HG02943 (cell line): ENCODE results near the gene CPNE5.

ENCODE experiments used
- ATAC-seq: cut with Tn5 transposase; IDR thresholded peaks from one replicate; pipeline ENCODE4 v1.9.1; 2021; ENCODE audit warnings: mild to moderate bottlenecking, low read depth, moderate library complexity; ENCODE audit not compliant: unreplicated experiment

CPNE5 gene

DNA sequence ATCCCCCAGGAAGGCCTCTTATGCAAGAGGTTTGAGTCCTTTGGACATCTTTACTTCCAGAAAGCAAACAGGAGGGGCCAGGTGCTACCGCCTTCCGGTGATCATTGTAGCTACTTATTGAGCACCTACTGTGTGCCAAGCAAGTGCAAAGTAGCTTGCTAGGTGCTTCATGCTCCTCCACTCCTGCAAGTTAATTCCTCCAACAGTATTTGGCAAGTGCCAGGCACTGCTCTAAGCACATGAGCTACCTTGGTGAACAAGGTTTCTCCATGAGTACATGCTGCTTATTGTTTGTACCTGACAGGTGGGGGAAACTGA, 2.3 kb downstream of the CPNE5 start:
- no peak for ATAC-seq

DNA sequence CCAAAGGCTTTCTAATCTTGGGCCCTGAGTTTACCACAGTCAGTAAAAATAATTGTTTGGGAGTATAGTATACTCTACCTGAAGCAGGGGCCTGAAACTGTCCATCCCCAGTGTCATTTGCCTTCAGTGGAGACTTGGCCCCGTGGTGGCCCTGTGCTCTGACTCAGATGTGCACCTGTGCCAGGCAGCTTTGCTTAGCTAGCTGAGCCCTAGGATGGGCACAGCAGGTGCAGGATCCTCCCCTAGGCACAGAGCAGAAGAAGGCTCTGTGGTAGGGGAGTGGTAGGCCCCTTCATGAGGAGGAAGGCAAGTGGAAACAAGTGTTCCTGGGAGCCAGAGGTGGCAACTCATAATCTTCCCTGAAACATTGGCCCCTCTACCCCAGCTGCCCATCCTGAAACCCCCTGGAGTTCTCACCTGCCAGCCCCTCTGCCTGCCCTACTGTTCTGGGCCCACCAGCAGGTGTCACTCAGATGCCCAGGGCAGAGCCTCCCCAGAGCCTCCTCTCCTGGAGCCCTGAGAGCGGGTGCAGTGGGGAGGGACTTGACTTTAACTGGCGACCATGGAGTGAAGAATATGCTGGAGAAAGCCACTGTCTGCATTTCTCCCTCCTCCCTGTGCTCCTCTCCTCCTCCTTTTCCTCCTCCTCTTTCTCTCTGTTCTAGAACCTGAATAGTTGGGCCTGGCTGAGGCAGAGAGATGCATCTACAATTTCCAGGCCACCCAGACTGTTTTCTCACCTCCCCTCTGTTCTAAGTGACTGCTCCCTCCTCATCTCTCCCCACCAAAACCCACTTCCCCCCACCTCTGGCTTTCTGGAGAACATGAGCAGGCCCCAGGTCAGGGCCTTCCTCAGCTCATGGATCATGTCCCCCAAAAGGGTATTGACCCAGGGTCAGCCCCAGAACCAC, 2.9 kb downstream of the CPNE5 start:
- ATAC-seq: no peak

DNA sequence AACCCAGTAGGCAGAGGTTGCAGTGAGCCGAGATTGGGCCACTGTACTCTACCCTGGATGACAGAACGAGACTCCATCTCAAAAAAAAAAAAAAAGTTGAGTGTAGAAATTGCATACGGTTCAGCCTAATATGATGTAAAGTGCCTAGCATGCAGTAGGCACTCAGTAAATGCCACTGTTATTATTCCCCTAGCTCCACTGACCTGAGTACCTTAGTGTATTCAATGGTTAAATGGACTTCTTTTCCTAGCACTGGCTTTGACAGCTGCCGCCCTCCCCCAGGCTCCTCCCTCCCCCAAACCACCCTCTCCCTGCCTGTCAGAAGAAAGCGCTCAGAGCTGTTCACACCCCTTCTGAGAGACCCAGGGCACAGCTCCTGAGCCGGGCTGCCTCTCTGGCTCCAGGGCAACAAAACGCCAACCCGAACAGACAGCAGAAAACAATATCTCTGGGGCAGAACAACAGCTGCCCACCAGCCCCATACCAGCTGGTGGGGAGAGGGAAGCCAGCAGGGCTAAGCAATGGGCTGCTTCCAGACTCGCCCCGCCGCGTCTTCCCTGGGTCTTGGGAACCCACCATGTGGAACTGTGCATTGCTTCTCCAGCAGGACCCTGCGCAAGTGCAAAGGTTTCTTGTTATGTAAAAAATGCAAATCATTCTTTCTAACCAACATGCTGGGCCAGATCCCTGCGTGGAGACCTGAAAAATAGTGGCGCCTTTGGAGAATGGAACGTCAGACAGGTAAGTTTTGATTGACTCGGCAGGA, 4.5 kb downstream of the CPNE5 start:
- no peak for ATAC-seq

DNA sequence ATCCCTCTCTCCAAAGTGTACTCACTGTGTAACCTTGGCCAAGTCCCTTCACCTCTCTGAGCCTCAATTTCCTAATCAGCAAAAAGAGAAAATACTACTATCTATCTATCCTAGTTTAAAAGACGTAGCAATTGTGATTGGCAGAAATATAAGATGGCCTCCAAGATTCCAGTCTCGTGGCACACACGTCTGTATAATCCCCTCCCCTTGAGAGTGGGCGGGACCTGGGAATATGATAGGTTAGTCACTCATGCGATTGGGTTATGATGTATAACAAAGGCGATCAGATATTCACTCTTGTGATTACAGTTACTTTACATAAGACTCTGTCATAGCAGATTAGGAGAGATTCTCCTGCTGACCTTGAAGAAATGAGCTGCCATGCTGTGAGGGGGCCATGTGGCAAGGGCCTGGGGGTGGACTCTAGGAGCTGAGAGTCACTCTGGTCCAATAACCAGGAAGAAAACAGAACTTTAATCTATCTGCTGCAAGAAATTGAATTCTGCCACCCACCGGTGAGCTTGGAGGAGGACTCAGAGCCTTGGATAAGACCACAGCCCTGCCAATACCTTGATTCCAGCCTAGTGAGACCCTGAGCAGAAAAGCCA, 6.0 kb downstream of the CPNE5 start:
- ATAC-seq: no peak

DNA sequence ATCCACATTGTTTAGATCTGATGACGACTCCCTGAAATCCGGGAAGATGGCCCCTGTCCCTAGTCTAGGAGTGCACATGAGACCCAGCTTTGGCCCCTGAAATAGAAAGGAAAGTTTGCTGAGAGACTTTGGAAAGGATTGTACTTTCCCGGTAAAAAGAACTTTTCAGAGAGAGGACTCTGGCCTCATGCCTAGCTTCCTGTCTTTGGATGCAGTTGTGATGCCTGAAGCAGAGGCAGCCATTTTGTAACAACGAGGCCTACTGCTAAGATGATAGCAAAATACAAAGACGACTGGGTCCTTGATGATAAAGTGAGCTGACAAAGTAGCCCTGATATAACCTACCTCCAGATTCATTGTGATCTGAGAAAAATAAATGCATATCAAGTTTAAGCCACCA, 6.9 kb downstream of the CPNE5 start:
- ATAC-seq: no peak

DNA sequence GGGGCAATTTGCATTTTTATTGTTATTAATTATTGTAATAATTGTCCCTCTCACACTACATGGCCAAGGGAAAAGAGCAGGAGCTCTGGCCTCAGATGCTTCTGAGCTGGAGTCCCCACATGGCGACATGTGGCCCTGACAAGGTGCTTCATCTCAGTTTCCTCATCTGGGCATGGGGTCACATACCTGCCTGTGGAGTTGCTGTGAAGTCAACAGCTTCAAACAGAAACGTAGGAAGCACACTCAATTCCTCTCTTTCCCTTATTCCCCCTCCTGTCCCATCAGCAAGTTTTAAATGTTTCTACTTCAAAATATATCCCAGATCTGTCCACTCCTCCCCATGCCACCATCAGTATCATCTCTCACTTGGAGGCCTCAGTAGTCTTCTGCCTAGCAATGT, 8.7 kb downstream of the CPNE5 start:
- ATAC-seq: no peak

DNA sequence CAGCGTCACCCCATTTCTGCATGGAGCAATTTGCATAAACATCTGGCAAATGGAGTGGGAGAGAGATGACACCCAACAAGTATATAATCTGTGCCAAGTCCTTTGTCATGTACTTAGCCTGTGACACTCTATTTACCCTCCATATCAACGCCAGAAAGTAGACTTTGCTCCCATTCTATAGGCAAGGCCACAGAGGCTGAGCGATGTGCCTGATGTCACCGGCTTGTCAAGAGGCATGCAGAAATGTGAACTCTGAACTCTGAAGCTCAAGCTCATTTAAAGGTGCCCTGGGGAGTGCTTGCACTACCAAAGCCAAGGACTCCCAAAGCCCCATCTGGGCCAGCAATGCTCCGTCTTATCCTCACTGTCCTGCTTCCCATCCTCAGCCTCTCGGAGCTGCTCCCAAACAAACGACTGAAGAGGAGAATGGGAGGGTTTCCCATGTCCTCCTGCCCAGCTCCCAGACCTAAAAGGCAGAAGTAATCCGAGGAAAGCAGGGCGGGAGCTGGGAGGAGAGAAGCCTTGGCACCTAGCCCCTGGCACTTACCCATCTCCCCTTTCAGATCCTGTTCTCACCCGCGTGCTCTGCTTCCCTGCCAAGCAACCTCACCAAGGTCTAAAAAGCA, 9.2 kb downstream of the CPNE5 start:
- no peak for ATAC-seq

DNA sequence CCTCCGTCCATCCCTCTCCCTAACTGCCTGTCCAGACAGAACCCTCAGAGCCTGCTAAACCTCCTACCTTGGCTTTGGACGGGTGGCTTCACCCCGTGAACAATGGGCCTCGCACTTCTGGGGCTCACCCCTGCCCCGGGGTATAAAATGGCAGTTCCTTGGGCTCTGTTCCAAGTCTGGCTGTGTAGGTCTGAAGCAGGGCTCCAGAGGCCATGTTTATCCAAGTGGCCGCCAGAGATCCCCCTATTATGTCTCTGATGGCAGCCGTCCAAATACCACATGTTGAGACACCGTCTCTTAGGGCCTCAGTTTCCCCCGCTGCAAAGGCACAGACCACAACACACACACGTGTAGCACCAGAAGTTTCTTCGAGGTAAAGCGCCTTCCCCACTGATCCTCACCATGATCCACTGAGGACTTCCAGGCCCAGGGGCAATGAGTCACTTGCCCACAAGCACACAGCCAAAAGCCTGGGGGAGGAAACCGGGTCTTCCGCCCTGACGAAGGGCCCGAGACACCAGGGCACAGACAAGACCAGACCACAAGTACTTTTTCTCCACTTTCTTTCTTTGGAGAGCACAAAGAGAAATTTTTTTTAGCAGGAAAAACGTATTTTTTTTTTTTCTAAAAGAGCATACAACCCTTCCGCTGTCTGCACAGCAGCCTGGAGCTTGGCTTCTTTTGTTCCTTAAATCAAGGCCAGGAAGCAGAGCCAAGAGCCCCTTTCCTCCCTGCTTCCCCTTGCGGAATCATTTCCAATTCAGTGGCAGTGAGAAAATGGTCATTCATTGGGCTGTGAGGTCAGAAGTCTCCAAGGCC, 11.8 kb downstream of the CPNE5 start:
- ATAC-seq: no peak

DNA sequence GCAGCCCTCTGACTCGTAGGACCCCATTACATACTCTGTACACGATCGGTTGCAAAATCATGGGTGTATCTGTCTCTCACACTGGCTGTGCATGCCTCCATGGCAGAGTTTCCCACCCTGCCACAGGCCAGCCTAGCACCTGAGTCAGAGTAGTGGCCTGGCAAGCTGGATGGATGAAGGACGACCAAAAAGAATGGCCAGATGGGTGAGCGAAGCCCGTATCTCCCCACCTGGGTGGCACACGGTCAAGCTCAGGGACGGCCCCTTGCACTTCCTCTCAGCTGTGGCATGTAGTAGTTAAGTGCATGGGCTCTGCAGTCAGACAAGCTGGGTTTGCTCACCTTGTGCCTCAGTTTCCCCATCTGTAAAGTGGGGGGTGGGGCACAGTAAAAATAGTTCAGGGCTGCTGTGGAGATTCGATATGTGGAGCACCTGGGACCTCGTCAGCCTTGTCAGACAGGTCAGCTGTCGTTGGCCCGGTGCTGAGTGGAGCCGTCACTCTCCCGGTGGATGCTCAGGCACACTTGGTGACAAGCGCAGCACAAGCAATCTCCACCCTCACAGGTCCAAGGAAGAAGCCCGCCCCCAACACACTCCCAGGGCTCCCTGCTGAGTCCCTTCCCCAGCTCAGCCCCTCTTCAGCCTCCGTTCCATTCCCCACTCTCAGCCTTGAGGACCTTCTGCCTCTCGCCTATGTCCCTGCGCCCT, 12.6 kb downstream of the CPNE5 start:
- ATAC-seq: no peak

DNA sequence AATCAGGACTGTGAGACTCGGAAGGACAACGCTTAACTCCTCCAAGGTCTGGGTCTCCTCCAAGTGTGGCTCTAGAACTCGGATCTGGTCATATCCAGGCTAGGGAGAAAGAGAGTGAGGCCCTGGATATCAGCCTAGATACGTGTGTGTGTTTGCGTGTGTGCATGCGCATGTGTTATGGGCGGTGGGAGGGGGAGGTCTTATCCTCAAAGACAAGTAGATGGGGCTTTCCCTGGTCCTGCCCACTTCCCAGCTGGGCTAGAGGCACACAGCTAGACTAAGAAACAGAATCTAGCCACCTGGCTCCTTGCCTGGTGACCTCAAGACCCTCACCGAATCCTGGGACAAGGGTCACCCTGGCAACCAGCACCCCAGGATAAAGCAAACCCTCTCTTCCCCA, 13.2 kb downstream of the CPNE5 start:
- no peak for ATAC-seq

DNA sequence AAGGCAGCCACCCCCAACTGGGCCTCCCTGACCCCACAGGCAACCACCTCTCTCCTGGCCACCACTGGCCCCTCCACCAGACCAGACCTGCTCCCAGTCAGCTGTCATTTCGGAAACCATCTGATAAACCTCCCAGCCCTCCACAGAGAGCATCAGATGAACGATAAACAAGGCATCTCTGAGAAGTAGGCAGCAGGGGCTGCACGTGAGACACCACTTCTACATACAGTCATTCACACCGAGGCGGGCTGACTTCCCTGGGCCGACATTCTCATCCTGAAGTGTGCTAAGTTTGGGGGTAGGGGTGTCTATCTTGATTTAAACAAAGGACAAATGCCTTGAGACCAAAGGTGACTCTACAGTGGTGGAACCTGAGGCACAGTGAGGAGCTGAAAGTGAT, 13.8 kb downstream of the CPNE5 start:
- no peak for ATAC-seq

DNA sequence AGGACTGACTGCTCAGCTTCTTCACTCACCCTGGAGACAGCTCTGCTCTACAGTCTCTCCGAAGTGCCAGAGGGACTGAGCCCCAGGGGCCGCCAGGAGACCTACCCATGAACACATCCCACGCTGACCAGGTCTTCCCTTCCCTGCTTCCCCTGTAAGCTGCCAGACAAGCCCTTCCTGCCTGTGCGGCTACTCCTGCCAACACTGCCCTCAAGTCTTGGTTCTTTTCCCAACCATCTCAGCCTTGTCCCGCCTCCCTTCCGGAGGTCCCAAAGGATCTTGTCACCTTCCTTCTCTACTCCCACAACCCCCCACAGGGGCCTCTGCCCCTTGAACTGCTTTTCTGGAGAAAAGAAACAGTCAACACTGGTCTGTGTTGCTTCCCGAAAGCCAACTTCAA, 15.0 kb downstream of the CPNE5 start:
- ATAC-seq: no peak

DNA sequence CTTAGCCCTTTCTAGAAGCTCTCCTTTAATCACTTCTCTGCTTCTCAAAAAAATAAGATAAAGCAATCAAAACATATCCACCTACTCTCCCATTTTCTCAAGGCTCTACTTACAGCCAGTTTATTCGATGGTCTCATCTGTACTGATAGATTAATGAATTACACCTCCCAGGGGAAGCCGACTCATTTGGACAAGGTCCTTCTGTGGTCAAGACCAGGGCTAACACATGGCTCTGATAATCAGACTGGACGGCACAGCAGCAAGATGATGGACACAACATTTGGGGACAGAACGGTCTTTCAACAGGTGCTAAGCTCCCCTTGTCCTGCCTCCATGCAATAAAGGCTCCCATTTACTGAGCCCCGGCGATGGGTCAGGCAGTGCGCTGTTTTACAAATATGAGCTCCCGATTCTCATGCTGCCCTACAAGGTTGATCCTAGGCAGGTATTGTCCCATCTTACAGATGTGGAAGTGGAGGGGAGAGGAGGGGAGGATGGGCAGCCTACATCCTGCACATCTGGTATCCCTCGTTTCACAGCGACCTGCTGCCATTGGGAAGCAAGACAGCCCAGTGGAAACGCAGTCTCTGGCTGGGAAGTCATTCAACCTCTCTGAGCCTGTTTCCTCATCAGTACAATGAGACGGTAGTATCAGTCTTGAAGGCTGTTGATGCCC, 15.7 kb downstream of the CPNE5 start:
- ATAC-seq: no peak

DNA sequence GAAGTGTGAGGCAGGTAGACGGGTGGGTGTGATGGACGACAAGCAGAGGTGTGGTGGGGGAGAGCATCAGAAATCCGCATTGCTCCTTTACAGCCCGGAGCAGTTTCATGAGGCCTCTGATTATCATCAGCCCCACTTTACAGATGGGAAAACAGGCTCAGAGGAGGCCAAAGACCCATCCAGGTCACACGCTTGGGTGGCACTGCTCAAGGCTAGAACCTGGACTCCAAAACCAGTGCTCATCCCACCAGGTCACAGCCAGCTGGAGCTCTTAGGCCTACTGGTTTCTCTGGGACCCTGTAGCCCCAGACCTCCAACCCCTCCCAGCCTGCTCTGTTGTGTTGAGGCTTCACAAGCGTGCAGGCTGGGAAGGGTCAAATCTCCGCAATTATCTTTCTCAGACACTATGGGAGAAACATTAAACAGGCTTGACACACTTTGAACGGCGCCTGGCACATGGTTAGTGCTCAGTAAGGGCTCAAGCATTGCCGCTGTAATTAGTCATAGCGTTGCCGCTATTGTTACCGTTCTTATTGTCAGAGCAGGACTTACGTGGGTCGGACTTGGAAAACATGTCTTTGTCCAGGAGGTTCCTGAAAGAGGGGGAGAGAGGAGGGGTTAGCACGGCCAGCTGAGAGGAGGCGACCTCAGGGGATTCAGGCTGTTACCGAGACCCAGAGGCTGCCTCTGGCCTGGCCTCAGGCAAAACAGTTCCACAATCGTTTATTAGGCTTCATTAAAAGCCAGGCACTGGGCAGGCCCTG, 16.6 kb downstream of the CPNE5 start:
- no peak for ATAC-seq

DNA sequence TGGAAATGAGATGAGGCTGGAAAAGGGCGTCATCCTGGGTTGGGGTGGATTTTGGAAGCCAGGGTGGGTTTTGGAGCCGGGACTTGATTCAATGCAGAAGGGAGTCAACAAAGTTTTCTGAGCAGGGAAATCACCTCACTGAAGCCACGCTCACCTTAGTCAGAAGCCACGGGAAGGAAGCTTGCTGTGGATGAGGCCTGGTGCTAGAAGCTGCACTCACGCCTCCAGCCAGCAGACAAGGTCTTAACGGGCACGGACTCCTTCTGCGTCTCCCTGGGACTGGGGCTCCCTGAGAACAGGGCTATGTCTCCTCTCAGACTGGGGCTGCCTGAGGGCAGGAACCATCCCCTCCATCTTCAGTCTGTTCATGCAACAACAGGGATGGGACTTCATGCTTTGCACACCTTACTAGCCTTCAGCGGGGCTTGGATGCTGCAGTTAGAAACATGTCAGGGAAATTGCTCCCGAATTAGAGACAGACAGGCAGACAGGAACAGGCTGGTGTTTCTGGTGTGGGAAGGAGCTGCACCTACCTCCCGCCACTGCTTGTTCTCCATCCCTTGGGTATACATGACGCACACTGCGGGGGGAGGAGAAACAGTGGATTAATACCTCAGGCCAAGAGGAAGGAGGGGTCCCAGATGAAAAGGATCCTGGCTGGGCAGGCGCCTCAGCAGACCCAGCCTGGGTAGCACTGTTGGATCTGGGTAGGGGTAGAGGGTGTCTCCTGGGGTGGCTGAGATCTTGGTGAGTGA, 17.5 kb downstream of the CPNE5 start:
- ATAC-seq: no peak

DNA sequence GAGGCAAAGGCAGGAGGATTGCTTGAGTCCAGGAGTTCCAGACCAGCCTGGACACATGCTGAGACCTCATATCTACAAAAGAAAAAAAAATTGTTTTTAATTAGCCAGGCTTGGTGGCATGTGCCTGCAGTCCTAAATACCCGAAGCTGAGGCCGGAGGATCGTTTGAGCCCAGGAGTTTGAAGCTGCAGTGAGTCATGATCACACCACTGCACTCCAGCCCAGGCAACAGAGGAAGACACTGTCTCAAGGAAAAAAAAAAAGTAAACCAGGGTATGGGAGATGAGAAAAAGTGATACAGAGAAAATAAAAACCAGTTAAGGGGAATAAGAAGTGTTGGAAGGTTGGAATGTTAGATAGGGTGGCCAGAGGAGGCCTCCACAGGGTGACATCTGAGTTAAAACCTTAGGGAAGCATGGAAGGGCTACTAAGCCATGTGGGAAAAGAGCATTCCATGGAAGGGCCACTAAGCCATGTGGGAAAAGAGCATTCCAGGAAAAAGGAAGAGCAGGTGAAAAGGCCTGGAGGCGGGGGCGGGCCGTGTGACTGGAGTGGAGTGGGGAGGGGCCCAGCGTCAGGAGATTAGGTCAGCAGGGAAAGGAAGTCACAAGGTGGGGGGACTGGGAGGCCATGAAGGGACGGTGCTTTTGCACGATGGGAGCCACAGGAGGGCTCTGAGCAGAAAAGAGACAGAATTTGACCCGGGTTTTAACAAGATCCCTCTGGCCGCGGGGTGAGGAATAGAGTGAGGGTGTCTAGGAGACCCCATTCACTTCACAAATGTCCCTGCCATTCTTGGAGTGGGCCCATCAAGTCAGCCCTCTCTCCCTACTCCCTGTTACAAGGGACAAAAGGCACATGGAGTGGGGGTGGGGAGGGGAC, 18.3 kb downstream of the CPNE5 start:
- no peak for ATAC-seq

DNA sequence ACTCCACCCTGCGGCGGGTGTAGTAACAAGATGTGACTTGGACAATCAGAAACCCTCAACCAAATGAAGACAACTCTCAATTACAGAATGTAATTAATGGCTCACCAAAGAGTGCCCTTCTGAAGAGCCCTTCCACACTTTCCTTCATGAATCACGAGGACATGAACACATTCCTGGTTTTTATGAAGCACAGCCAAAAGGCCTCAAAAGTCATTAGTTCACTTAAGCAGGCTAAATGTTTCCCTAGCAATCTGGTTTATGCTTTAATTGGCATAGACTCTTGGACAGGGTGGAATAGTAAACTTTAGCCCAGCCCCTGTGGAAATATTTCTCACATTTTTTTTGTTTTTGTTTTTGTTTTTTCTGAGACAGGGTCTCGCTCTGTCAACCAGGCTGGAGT, 20.5 kb downstream of the CPNE5 start:
- ATAC-seq: no peak
